ENCODE measurements around the gene CAPN10.

CAPN10 gene

GRCh38 chr2:240574386-240575100, 12.0 kb upstream of the CAPN10 start:
- no peak for DNase-seq (ENCODE audit: low read depth in 3 of 3)

- no peak for DNase-seq (ENCODE audit: low read depth in 3 of 3)
These were observed 11.2 kb upstream of the CAPN10 start for GRCh38 chr2:240575101-240575965.

- DNase-seq (ENCODE audit: low read depth in 3 of 3), result no peak
These were observed 10.5 kb upstream of the CAPN10 start for GRCh38 chr2:240576036-240576435.

- no peak for DNase-seq (ENCODE audit: low read depth in 3 of 3)
These were observed 9.9 kb upstream of the CAPN10 start for GRCh38 chr2:240576436-240577205.

- DNase-seq (ENCODE audit: low read depth in 3 of 3), result no peak
These were observed 9.0 kb upstream of the CAPN10 start for GRCh38 chr2:240577281-240578109.

- no peak for DNase-seq (ENCODE audit: low read depth in 3 of 3)
These were observed 8.5 kb upstream of the CAPN10 start for GRCh38 chr2:240578110-240578450.

- DNase-seq (ENCODE audit: low read depth in 3 of 3), result no peak
These were observed 8.0 kb upstream of the CAPN10 start for GRCh38 chr2:240578488-240578887.

- DNase-seq (ENCODE audit: low read depth in 3 of 3), result no peak
These were observed 7.3 kb upstream of the CAPN10 start for GRCh38 chr2:240579071-240579762.

- DNase-seq (ENCODE audit: low read depth in 3 of 3), result peak; percentile 60 to 76 (median 61)
These were observed 6.5 kb upstream of the CAPN10 start for GRCh38 chr2:240579771-240580614.

GRCh38 chr2:240581811-240582210, 4.7 kb upstream of the CAPN10 start:
- no peak for DNase-seq (ENCODE audit: low read depth in 3 of 3)

- no peak for DNase-seq (ENCODE audit: low read depth in 3 of 3)
These were observed 3.8 kb upstream of the CAPN10 start for GRCh38 chr2:240582781-240583180.

- no peak for DNase-seq (ENCODE audit: low read depth in 3 of 3)
These were observed 2.8 kb upstream of the CAPN10 start for GRCh38 chr2:240583774-240584173.

- no peak for DNase-seq (ENCODE audit: low read depth in 3 of 3)
These were observed 2.0 kb upstream of the CAPN10 start for GRCh38 chr2:240584486-240585031.

- DNase-seq (ENCODE audit: low read depth in 3 of 3), result no peak
These were observed 1.4 kb upstream of the CAPN10 start for GRCh38 chr2:240585101-240585500.

GRCh38 chr2:240585681-240586197, 795 bp upstream of the CAPN10 start:
- DNase-seq (ENCODE audit: low read depth in 3 of 3), result no peak

- peak in 1 of 3 experiments; percentile 42 for DNase-seq (ENCODE audit: low read depth in 3 of 3)
These were observed 626 bp downstream of the CAPN10 start for GRCh38 chr2:240586919-240587800.

GRCh38 chr2:240588006-240588655, 1.6 kb downstream of the CAPN10 start:
- no peak for DNase-seq (ENCODE audit: low read depth in 3 of 3)

- no peak for DNase-seq (ENCODE audit: low read depth in 3 of 3)
These were observed 2.1 kb downstream of the CAPN10 start for GRCh38 chr2:240588669-240589068.
